Cerebellar cortex (tissue), 1 donor: ENCODE results near the gene QPRT.
"Not testable (repeated sequence)": the region's sequence is repeated elsewhere in the genome, so short reads cannot be mapped to it uniquely, and the experiment has no call there.

Source experiments
- DNase-seq: peaks from one replicate; pipeline ENCODE4 v3.0.0-alpha.2; 2015; ENCODE audit warnings: low spot score

The QPRT gene

DNA sequence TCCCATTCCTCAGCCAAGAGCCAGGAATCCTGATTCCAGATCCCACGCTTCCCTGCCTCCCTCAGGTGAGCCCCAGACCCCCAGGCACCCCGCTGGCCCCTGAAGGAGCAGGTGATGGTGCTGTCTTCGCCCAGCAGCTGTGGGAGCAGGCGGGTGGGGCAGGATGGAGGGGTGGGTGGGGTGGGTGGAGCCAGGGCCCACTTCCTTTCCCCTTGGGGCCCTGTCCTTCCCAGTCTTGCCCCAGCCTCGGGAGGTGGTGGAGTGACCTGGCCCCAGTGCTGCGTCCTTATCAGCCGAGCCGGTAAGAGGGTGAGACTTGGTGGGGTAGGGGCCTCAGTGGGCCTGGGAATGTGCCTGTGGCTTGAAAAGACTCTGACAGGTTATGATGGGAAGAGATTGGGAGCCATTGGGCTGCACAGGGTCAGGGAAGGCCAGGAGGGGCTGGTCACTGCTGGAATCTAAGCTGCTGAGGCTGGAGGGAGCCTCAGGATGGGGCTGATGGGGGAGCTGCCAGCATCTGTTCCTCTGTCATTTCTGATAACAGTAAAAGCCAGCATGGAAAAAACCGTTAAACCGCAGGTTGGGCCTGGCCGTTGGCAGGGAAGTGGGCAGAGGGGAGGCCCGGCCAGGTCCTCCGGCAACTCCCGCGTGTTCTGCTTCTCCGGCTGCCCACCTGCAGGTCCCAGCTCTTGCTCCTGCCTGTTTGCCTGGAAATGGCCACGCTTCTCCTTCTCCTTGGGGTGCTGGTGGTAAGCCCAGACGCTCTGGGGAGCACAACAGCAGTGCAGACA lies 15.8 kb upstream of the QPRT start, which contains the start of gene SPN:
SPN (plus strand) TSS at position 232 of the 791 bp plus-strand sequence; CDS start at position 714, 482 bp downstream.
- DNase-seq: no peak

DNA sequence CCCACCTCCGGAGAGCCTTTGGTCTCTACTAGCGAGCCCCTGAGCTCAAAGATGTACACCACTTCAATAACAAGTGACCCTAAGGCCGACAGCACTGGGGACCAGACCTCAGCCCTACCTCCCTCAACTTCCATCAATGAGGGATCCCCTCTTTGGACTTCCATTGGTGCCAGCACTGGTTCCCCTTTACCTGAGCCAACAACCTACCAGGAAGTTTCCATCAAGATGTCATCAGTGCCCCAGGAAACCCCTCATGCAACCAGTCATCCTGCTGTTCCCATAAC lies 15.2 kb upstream of the QPRT start:
- DNase-seq: no peak

- no peak for DNase-seq
Observed at GRCh38 chr16:29664091-29664921, 14.7 kb upstream of the QPRT start.

- no peak for DNase-seq
Observed at GRCh38 chr16:29665294-29666077, 13.5 kb upstream of the QPRT start.

DNA sequence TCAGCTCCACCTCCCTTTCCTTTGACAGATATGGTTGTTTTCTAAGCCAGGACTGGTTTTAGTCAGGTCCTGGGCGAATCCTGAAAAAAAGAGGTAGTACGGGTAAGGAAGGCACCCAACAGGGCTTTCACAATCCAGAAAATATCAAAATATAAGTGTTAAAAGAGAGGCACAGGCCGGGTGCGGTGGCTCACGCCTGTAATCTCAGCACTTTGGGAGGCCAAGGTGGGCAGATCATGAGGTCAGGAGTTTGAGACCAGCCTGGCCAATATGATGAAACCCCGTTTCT lies 11.7 kb upstream of the QPRT start:
- DNase-seq: not testable (repeated sequence)

DNA sequence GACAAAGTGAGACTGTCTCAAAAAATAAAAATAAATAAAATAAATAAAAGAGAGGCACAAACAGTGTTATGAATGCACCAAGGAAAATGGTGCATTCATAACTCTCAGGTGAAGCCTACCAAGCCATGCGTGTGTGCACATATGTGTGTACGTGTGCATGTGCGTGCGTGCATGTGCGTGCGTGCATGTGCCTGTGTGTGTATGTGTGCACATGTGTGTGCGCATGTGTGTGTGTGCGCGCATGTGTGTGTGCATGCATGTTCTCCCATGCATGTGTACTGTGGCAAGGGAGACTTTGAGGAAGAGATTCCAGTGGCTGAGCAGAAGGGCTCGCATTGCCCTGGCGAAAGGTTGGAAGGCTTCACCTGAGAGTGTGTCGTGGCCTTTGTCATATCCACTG lies 11.2 kb upstream of the QPRT start:
- no peak for DNase-seq

- DNase-seq: no peak
Observed at GRCh38 chr16:29668267-29668666, 10.7 kb upstream of the QPRT start.

DNA sequence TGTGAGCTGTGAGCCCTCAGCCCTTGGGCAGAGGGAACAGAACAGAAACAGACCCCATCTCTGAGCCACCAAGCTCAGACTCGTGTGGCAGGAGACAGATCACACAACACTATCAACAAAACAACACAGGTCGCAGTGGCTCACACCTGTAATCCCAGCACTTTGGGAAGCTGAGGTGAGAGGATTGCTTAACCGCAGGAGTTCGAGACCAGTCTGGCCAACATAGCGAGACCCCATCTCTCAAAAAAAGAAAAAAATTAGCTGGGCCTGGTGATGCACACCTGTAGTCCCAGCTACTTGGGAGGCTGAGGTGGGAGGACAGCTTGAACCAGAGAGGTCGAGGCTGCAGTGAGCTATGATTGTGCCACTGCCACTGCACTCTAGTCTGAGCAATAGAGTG lies 5.5 kb upstream of the QPRT start:
- DNase-seq: no peak

GRCh38 chr16:29674188-29674587 lies 4.8 kb upstream of the QPRT start:
- no peak for DNase-seq

DNA sequence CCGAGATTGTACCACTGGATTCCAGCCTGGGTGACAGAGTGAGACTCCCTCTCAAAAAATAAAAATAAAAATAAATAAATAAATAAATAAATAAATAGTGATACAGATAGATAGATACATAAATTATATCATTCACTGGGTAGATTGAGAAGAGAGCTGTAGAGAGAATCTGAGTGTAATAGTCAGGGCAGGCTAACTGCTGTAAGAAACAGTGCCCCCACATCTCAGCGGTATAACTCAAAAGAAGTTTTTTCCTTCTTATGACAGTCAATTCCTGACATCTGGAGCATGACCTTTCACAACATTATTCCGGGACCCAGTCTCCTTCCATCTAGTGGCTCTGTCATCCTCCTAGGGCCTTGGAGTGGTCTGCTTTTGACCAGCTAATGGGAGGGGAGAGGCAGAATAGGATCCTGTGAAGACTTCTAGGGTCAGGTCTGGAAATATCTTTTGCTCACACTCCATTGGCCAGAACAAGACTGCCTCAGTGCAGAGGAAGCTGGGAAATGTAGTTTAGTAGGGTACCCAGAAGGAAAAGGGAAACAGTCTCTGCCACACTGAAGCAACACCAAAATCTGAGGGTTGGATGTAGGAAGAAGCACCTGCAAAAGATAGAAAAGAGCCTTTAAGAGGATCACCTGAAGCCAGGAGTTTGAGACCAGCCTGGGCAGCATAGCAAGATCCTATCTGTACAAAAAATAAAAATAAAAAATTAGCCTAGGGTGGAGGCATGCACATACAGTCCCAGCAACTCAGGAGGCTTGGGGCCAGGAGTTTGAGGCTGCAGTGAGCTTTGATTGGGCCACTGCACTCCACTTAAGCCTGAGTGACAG lies 3.0 kb upstream of the QPRT start:
- DNase-seq: peak; percentile 59

DNA sequence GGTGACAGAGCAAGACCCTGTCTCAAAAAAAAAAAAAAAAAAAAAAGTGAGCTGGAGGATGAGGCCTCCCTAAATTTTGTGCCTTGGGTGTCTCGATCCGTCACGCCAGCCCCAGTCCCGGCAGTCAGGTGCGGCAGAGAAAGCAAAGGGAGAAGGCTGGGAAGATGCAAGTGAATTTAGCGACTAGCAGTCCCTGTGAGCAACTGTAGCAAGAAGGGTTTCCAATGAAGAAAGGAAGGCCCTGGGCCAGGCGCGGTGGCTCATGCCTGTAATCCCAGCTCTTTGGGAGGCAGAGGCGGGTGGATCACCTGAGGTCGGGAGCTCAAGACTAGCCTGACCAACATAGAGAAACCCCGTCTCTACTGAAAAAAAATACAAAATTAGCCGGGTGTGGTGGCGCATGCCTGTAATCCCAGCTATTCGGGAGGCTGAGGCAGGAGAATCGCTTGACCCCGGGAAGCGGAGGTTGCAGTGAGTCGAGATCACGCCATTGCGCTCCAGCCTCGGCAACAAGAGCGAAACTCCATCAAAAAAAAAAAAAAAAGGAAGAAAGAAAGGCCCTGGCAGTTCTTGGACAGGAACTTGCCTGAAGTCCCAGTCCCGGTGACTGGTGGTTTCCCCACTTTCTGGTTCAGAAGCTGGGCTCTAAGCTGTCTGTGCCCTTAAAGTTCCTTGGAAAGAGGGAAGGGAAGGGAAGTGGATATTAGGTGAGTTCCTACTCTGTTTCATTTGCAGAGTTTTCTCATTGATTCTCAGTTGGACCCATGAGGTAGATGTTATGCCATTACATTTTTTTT lies 1.8 kb upstream of the QPRT start:
- no peak for DNase-seq

- DNase-seq: no peak
Observed at GRCh38 chr16:29680180-29680598, 1.2 kb downstream of the QPRT start.

DNA sequence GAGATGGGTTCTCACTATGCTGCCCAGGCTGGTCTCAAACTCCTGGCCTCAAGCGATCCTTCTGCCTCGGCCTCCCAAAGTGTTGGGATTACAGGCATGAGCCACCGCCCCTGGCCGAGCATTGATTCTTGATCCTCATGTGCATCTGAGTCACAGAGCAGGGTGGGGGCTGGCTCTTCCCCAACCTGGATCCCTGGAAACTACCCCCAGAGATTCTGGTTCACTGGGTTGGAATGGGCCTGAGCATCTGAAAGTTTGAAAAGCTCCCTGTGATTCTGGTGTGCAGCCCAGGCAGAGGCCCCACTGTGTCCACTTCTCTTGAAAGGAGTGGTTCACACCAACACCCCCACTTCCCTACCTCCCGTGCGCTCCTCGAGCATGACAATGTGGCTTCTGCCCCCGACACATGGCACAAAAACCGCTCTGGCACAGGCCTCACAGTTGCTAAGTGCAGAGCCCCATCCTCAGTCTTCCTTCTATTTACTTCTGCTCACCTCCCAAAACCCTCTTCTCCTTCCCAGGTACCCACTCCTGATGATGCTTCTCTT lies 4.6 kb downstream of the QPRT start:
- no peak for DNase-seq

- no peak for DNase-seq
Observed at GRCh38 chr16:29684679-29685078, 5.7 kb downstream of the QPRT start.

GRCh38 chr16:29686740-29687332 lies 7.9 kb downstream of the QPRT start:
- no peak for DNase-seq

DNA sequence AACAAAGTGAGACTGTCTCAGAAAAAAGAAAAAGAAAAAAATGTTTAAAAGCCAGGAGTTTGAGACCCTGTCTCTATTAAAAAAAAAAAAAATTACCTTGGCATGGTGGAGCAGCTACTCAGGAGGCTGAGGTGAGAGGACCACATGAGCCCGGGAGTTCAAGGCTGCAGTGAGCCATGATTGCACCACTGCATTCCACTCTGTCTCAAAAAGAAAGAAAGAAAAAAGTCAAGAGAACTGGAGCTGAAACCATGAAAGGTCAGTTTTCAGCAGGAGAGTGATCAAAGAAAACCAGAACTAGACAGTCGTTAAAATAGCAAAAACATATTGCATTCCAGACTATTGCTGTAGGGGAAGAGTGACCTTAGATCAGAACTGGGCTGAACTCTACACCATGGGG lies 8.8 kb downstream of the QPRT start:
- DNase-seq: no peak

DNA sequence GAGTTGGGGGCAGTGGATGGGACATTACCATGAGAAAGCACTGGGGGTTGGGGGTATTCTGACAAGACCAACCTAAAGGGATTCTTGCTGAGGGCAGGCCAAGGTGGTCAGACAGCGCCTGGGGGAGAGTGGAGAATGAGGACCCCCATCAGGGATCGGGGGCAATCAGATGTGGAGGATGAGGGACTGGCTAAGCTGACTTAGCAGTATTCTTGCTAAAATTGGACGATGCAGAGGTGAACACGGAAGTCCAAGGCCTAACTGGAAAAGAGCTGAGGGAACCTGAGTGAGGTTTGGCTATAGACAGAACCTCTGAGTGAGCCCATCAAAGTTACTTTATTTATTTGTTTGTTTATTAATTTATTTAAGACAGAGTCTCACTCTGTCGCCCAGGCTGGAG lies 9.2 kb downstream of the QPRT start:
- no peak for DNase-seq

DNA sequence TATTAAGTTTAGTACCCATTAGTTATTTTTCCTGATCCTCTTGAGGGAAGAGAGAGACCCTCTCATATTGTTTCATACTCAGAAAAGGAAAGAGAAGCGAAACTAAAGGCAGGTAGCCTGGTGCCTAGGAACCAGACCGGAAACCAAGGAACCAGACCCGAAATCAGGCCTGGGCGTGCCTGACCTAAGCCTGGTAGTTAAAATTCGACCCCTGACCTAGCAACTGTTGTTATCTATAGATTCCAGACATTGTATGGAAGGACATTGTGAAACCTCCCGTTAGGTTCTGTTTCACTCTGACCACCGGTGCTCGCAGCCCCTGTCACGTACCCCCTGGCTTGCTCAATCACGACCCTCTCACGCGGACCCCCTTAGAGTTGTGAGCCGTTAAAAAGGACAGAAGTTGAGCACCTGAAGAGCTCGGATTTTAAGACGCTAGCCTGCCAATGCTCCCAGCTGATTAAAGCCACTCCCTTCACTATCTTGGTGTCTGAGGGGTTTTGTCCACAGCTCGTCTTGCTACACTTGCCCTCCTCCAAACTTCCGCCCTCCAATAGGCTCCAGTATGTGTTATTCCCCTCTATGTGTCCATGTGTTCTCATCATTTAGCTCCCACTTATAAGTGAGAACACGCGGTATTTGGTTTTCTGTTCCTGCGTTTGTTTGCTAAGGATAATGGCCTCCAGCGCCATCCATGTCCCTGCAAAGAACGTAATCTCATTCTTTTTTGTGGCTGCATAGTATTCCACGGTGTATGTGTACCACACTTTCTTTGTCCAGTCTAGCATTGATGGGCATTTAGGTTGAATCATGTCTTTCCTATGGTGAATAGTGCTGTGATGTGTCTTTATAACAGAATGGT lies 10.7 kb downstream of the QPRT start:
- not testable (repeated sequence) for DNase-seq

GRCh38 chr16:29692606-29693005 lies 13.6 kb downstream of the QPRT start:
- not testable (repeated sequence) for DNase-seq
